T-helper 2 cell treated with Interferon-gamma antibody and Interleukin-4, amounts not matched to agents 100 ng/mL and 5 ng/mL, for 36 hours (primary cell): Measurements from ENCODE around the gene STOX2. TPM values are rescaled to one million over a fixed set of nuclear protein-coding genes. Genes with fewer than 3 reads are reported as not detected.

Experiments used
- intact Hi-C: fragments of 100-400 bp; cut with micrococcal nuclease; formaldehyde crosslinking; loops from one replicate; pipeline ENCODE4 v1.15.1; 2023
- total RNA-seq: library from RNA; stranded (reverse); gene quantifications from 2 replicates; pipeline ENCODE4 v1.2.3, GENCODE V29; 2022

The STOX2 gene
- total RNA-seq, 1 donor from 2014 or later, result not detected

DNA sequence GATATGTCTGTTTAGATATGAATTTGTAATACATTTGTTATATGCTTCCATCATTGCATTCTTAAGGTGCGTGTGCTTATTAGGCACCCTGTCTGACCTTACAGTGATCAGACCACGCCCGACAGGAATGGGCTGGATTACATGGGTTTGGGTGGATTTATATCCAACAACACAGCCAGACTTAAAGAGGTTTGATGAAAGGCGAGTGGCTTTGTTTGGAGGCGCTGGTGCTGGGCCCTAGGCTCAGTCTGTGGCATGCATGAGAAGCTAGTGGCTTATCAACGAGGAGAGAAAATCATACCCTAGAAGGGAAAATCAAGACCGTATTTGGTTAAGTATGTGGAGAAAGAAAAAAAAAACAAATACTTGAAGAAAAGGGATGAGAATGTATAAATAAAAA, 80.7 kb downstream of the STOX2 start:
- intact Hi-C loops, result no loop called here

DNA sequence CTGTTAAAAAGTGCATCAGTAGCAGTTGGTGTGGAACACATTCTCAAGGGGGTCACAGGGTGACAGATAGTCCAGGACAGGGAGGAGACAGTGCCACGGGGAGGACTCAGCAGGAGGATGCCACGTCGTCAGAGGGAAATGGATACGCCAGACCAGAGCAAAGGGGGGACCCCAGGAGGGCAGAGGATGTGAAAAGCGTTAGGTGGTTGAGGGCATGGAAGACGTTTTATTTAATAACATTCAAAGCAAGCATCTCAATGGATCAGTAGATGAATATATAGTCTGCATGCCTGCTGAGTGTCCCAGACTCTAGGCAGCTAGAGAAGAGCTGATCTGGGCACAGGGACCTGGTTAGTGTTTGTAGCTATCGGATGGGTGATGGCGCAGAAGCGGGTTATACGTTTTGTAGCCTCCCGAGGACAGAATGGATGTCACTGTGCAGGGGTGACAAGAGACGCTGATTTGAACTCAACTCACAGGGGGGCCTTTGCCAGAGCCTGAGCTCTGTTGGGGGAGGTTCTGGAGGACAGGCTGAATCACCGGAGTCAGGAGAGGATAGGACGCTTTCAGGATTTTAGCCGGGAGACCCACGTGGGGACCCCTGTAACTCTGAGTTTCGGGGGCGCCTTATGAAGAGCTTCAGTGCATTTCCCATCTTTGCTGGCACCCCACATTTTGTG, 81.3 kb downstream of the STOX2 start:
- intact Hi-C loops, result no loop called here

DNA sequence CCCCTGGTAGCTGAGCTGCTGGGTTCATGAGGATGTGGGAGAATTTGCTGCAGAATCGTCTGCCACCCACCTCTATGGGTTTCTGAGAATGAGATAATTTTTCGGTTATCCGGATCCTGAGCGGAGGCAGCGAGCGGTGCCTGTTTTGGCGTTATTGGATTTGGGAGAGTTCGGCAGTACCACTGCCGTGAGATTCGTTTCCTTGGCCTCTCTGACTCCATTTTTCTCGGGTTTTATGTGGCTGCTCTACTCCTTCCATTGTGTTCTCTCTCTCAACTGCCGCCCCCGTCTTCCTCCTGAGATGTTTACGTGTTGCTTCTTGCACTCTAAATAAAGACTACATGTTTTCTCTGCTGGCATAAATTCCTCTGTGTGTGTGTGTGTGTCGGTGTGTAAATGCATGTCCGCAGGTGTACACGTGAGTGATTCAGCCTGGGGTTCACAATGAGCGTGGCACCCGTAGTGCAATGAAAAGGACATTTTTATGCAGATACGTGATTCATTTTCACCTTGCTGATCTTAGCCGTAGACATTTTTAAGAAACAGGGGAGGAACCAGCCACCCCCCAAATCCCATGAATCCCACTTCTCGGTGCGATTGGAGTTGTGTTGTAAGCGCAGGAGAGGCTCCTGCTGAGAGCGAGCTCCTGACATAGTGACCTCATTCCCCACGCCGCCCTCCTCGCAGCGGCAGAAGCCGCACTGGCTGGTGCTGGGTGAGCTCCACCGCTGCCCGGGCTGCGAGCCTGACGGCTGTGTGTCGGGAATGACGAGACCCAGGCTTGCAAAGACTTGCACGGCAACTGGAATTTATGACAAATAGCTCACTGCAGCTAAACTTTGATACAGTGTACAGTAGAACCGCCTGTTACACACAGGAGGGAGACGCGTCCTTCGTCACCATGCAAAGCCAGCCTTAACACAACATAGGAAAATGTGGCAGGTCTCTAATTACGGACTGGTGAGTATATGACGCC, 82.2 kb downstream of the STOX2 start:
- intact Hi-C loops, result no loop called here

DNA sequence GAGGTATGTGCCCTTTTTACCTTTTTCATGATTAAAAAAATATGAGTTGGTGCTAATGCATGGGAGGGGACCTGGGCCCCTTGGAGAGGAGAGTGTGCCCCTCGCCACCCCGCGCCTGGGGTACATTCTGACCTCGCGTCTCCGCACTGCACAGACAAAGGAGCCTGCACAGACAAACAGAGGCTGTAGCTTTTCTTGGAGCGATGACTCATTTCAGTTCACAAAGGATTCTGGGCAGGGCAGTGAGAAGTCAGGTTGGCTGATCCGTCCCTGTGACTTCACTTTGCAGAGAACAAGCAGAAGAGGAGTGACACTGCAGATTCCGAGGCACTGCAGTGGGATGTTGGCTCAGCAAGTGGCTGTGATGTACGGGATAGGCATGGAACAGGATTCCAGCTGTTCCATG, 82.9 kb downstream of the STOX2 start:
- intact Hi-C loops, result no loop called here

DNA sequence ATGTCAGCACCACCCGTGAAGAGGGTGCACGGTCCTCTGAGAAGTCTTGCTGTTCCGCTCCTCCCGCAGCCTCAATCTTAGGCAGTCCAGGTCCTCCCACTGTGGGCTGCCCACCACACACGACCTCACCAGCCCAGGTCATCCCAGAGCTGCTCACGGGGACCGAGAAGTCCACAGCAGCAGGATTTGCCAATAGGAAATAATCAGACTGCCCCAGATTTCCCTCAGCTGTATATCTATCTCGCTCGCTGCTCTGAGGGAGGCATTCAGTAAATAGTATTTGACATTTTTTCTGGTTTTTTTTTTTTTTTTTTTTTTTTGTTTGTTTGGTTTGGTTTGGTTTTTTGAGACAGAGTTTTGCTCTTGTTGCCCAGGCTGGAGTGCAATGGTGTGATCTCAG, 83.8 kb downstream of the STOX2 start:
- intact Hi-C loops, result no loop called here

DNA sequence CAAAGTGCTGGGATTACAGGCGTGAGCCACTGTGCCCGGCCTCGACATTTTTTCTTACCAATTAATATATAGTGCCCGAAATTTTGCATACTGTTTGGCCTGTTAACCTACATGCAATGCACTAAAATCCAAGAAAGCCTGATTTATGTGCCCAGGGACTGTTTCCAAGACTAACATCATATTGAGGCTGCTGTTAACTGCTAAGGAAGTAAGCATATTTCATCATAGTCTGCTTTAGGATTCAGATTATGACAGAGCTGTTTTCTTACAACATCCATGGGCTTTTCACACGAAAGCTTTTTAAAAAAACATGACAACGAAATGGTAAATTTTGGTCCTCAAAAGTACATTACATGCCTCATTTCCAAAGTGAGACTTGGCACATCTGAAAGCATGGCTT, 84.4 kb downstream of the STOX2 start:
- intact Hi-C loops, result no loop called here

DNA sequence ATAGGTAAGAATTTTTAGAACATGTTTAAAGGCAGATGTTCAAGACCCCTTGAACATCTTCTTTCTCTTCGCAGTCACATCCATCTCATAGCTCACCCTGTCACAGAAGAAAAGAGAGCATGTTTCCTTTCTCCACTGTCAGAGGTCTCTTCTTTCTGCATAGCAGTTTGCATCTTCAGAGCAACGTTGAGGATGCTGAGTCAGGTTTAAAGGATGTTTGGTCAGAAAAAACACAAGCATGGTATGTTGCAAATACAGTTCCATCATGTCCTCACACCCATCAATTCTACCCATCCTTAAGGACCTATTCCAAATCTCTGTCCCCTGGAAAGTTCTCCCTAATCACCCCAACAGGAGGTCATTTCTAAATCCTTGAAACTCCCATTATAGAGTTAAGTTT, 84.8 kb downstream of the STOX2 start:
- intact Hi-C loops, result no loop called here

DNA sequence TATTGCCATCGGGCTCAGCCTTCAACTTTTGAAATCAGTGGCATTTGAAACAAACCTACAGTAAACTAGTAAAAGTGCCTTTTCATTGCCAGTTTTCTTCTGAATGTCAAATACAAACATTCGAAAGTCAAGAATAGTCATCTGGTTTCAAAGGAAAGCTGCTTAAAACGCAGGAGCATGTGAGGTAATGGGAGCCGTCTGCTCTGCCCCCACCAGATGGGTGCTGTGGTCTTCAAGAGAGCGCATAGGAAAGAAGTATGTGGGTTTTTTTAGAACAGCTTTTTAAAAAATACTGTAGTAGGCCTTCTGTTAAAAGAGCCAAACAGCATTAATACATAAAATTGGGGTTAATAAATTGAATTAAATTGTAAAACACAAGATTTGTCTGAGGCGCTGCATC, 88.6 kb downstream of the STOX2 start:
- intact Hi-C loops, result no loop called here

DNA sequence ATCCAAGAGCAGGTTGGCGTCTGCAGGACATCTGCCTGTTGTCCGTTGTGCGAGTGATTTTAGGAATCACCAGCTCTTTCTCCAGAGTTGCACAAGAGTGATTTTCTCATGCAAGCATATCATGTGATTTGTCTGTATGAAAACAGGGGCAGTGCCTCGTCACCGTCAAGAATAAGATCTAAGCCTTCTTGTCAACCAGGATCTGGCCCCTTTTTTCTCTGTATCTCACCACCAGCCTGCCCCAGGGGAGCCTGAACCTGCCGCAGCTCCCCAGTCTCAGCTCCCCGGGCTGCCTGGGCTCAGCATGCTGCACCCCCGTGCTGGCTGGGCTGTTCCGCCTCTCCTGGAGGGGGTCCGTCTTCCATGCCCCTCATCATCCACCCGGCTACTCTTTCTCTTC, 90.5 kb downstream of the STOX2 start:
- intact Hi-C loops, result no loop called here

DNA sequence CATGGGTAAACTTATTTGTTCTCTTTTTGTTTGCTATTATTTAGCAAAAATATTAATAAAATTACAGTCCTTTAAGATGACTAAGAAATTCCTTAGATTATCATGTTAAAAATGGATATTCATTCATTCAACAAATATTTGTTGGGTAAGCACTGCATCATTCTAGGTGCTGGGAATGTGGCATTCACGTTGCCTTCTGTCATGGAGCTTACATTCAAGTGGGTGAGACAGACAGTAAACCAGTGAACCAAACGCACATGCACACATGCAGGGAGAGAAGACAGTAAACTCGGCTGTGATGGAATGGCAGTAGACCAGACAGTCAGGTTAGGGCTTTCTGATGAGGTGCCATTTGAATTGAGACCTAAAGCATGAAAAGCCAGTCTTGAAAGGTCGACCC, 91.8 kb downstream of the STOX2 start:
- intact Hi-C loops, result no loop called here

DNA sequence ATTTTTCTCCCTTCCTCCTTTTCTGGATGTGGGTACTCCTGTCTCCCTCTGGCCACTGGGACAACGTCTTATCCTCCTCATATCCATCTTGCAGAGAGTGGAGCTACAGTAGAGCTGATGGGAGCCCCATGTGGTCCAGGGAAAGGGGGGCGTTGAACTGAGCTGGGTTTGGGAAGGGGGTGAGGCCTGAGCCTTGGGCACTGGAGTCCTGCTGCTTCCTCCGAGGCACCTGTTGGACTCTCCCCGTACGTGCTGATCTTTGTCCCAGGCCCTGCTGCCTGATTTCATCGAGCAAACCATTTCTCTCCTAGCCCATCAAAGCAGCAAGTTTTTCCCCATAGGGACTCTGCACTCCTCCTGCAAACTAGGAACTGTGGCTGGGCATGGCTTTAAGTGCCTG, 94.3 kb downstream of the STOX2 start:
- intact Hi-C loops, result no loop called here

DNA sequence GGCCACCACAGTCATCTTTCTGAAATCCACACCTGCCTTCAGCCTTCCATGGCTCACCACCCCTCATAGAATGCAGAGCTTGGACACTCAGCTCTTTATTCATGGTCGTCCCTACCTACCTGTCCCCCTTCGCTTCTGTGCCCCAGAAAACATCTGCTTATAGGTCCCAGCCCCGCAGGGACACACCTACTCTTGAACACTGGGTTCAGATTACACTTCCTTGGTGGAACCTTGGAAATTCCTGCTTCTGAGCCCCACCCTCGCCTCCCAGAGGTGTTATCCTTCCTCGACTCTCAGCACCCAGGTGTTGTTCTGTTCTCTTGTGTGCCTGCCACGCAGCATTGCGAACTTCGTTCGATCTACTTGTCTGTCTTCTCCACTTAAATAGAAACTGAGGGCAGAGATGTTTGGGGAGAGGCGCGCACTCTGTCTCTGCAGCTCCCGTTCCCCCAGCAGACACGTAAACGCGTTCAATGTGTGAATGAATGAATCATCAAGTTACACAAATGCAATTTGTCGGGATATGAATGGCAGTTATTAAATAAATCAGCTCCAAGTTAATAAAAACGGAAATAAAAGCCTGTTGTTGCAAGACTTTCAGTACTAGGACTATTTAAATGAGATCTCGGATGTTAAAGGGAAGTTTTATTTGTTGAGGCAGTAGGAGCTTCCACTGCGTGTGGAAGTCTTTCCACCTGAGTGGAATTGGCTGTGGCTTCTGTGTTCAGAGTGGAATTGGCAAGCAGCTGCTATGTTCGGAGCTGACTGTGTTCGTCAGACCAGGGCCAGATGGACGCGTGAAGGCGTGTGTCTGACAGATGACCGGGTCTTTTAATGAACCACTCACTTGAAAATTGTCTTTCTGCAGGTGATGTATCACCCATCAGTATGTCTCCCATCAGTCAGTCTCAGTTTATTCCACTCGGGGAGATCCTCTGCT, 95.6 kb downstream of the STOX2 start:
- intact Hi-C loops, result no loop called here

DNA sequence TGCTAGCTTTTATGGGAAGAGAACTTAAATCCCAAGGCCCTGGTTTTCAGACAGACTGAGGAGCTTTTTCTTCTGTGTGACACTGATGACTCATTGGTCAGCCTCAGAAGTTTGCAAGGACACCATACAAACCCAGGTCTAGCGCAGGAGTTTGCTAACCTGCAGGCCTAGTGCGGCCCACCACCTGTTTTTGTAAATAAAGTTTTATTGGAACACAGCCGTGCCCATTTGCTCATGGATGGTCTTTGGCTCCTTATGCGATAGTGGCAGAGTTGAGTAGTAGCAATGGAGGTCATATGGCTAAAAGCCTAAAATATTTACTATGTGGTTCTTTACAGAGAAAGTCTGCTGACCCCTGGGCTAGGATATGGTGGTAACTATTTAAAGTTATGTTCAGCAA, 98.3 kb downstream of the STOX2 start:
- intact Hi-C loops, result no loop called here

DNA sequence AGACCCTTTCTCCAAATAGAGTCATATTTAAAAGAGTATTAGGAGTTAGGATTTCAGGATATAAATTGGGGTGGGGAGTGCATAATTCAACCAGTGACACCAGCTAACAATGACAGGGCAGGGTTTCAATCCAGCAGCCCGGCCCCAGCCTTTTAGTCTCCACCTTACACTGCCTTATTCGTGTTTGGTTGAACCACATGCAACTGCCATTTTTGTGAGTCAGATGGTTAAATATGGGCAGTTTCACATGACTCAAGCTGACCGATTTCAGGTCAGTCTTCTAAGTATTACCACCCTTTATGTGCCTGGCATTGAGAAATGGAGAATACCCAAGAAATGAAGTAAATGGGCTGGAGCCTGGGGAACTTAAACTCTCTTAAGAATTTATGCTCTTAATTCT, 102.8 kb downstream of the STOX2 start:
- intact Hi-C loops, result no loop called here

DNA sequence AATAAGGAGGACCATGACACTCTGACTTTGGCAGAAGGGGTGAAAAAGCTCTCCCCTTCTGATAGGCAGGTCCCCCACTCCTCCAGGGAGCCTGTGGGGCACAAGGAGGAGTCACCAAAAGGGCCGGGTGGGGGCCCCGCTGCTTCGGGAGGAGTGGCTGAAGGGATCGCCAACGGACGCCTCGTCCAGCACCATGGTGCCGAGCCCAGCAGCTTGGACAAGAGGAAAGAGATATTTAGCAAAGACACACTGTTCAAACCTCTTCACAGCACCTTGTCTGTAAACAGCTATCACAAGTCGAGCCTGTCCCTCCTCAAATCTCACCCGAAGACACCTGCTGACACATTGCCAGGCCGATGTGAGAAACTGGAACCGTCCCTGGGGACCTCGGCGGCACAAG, 105.6 kb downstream of the STOX2 start:
- intact Hi-C loops, result no loop called here

DNA sequence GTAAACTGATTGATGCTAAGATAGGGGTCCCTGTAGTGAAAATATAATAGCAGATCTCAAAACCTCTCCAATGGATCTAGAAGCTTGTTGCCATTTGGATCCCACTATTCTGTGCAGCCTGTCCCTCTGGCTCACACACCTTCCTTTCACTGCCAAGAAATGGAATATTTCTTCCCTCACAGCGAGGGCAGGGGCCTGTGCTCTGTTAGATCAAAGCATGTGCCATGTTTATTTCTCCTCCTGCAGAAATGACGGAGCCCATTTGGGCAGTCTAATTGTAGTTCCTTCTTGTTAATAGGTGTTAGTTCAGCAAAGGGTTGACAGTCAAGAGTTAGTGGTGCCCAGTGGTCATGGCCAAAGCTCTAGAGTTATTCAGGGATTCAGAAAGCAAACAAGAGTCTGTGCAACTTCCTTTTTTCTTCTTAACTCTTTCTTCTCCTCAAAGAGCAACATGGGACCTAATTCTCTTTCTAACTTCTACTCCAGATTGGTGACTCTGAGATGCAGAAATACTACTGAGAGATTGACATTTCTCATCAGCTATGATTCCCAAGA, 106.8 kb downstream of the STOX2 start:
- intact Hi-C loops, result no loop called here

DNA sequence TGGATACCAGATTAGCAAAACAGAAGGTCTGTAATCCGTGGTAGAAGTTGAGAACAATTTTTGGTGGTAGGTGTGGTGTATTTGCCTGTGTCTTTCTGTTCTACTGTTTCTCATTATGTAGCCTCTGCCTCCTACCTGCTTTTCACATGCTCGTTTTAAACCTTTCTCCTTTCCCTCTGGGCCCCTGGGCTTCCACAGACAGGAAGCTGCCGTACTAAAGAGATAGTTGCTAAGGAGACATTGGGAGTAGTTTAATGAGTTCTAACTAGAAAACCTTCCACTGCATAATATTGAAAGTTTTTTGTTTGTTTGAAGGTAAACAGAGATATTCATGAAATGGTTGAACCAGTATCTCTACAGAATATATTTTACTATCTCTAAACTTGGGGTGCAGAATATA, 107.8 kb downstream of the STOX2 start:
- intact Hi-C loops, result no loop called here

DNA sequence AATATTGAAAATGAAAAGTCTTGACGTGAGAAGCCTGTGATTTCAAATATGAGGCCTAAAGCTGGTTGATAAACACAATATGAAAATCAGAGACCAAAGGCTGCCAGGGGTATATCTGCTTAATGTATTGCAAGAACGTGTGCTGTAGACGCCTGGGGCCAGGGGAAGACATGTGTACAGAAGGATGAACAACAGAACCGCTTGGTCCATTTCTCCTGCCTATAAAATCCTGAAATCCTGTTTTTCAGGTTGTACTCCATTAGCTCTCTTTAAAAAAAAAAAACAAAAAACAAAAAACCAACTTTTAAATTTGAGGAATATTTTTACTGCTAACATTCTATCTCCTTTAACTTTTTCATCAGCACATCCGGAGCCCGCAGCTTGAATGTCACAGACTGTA, 109.2 kb downstream of the STOX2 start:
- intact Hi-C loops, result no loop called here

DNA sequence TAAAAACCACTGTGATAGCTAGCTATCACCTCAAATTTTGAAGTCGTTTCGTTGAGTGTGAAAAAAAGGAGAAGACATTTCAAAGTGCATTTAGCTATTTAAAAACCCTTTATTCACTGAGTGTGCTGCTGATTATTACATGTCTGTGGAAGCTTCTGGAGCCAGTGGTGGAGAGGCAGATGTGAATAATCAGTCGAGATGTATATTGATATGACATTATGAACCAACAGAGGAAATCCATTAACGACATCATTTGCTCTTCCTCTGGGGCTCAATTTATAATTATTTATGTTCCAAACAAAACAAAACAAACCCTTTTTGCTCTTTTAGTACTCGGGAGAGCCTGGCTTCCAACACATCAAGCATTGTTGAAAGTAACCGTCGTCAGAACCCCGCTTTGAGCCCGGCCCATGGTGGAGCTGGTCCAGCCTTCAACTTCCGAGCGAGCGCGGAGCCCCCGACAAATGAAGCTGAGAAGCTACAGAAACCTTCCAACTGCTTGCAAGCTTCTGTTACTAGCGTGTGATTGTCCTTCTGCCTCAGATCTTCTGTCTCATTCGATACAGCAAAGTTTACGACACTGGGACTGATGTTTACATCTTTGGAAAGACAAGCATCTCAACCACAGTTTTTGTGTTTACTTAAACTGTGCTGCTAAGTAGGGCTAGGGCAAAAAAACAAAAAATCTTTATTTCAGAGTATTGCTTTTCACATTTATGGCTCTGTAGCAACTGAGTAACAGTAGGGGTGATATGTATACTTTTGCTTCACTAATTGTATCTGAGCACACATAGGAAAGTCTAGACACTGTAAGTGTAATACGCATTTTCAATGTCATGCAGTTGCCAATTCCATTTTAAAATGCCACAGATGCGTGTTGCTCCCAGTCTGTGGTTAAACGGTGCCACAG, 111.9 kb downstream of the STOX2 start:
- intact Hi-C loops, result no loop called here

DNA sequence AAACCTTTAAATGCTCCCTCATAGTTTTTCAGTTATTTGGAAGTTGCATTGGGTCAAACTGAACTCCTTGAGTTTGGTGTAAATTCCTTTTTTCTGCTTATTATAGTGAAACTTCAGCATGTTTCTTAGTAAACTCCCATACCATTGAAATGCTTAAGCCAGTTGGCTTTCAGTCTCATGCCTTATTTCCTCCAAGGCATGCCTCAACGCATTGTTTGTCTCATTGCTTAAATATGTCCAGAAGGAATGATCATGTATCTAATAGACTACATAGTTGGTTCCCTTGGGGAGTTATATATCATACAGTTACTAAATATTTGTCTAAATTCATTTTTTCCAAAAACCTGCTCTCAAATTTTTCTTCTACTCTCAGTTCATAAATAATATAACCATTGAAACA, 114.0 kb downstream of the STOX2 start:
- intact Hi-C loops, result no loop called here
